GM12878 (cell line): Measurements from ENCODE around the gene MOXD1. TPM values are rescaled to one million over a fixed set of nuclear protein-coding genes. Genes with fewer than 3 reads are reported as not detected.

Experiments used
- ATAC-seq: fragments of 200-7000 bp; cut with Tn5 transposase; 3 replicates; pipeline ENCODE4 v1.9.1; 2020; ENCODE audit warnings: mild to moderate bottlenecking, moderate library complexity
- BruUV-seq: library from RNA; stranded (reverse); fragments of 400-500 nt; replicated peaks from 2 replicates; lab custom pipeline; 2021; lab: Mats Ljungman, UMichigan
- CTCF ChIA-PET: fragments of 300-600 bp; sonication (Branson Sonifier 250); formaldehyde crosslinking; extraction: SDS; loops from one replicate; lab custom pipeline; 2021; ENCODE audit warnings: inconsistent platforms; lab: Yijun Ruan, JAX
- POLR2A ChIA-PET: fragments of 350-600 bp; formaldehyde crosslinking; extraction: SDS; loops from one replicate; lab custom pipeline; 2021; ENCODE audit warnings: inconsistent platforms; lab: Charles Lee
- RAD21 ChIA-PET: fragments of 300-600 bp; sonication (Branson Sonifier 250); formaldehyde crosslinking; loops from one replicate; lab custom pipeline; 2023; ENCODE audit warnings: antibody characterized with exemption; ENCODE audit not compliant: unreplicated experiment; lab: Charles Lee
- SMC1A ChIA-PET: fragments of 300-600 bp; sonication (Branson Sonifier 250); formaldehyde crosslinking; loops from one replicate; lab custom pipeline; 2023; ENCODE audit not compliant: unreplicated experiment, uncharacterized antibody; lab: Charles Lee
- DNase-seq: peaks from one replicate; pipeline ENCODE4 v3.0.0-alpha.2; 2011; ENCODE audit warnings: low read depth, low spot score
- FAIRE-seq: peaks from 3 replicates; lab custom pipeline; 2011; peaks lifted over from hg19 to GRCh38; lab: Jason Lieb, UNC
- H2AFZ ChIP-seq: 2 replicates; pipeline ENCODE4 v1.6.0; 2011; ENCODE audit warnings: low read depth, low read length, control low read depth; ENCODE audit not compliant: control insufficient read depth
- H3K27ac ChIP-seq: 2 replicates; pipeline ENCODE4 v1.5.1; 2011; ENCODE audit warnings: control low read depth; ENCODE audit not compliant: control insufficient read depth, insufficient read depth
- H3K27me3 ChIP-seq, 2 experiments: replicated peaks in 1 of 2; 2 replicates each; pipeline versions ENCODE4 v1.6.0 to v1.6.1; 2011; ENCODE audit warnings: low read length in 1 of 2; ENCODE audit not compliant: control insufficient read depth in 2 of 2, insufficient read depth in 2 of 2
- H3K36me3 ChIP-seq, 2 experiments: 2 replicates each; pipeline ENCODE4 v1.5.1; 2011; ENCODE audit warnings: low read length in 1 of 2; ENCODE audit not compliant: control insufficient read depth in 2 of 2, insufficient read depth in 2 of 2
- H3K4me1 ChIP-seq: 2 replicates; pipeline ENCODE4 v1.6.1; 2011; ENCODE audit warnings: mild to moderate bottlenecking, low read length, moderate library complexity, mixed read lengths; ENCODE audit not compliant: control insufficient read depth, insufficient read depth
- H3K4me2 ChIP-seq: 2 replicates; pipeline ENCODE4 v1.6.0; 2011; ENCODE audit warnings: control low read depth; ENCODE audit not compliant: control insufficient read depth, insufficient read depth
- H3K4me3 ChIP-seq: fragments of 200-600 bp; sonication (generic); 2 replicates; pipeline ENCODE4 v1.5.1; 2016
- H3K79me2 ChIP-seq: 2 replicates; pipeline ENCODE4 v1.6.0; 2011; ENCODE audit warnings: low read length; ENCODE audit not compliant: control insufficient read depth, insufficient read depth
- H3K9ac ChIP-seq: 2 replicates; pipeline ENCODE4 v1.8.0; 2011; ENCODE audit warnings: low read length, control low read depth, mixed read lengths; ENCODE audit not compliant: control insufficient read depth, insufficient read depth
- H3K9me3 ChIP-seq: replicated peaks from 3 replicates; pipeline ENCODE4 v1.5.1; 2011; ENCODE audit warnings: mild to moderate bottlenecking, low read length; ENCODE audit not compliant: control insufficient read depth, insufficient read depth
- H4K20me1 ChIP-seq: 2 replicates; pipeline ENCODE4 v1.6.0; 2011; ENCODE audit not compliant: control insufficient read depth, insufficient read depth
- BCL3 ChIP-seq: IDR thresholded peaks from 2 replicates; pipeline ENCODE4 v1.6.1; 2011; ENCODE audit warnings: borderline replicate concordance, low read depth, mild to moderate bottlenecking, moderate library complexity, low read length; ENCODE audit not compliant: insufficient read depth, poor library complexity, severe bottlenecking
- BHLHE40 ChIP-seq, 2 experiments: fragments of 450-650 bp in 1 of 2; IDR thresholded peaks; 2 replicates each; pipeline ENCODE4 v1.6.1; 2011 to 2017; ENCODE audit warnings: low read depth in 2 of 2, borderline replicate concordance in 1 of 2, improper control_type of control experiment in 1 of 2, low read length in 1 of 2, mild to moderate bottlenecking in 1 of 2
- IRF5 ChIP-seq: fragments of 450-650 bp; IDR thresholded peaks from 2 replicates; pipeline ENCODE4 v1.6.1; 2017; ENCODE audit warnings: borderline replicate concordance
- NBN ChIP-seq: fragments of 450-650 bp; IDR thresholded peaks from 2 replicates; pipeline ENCODE4 v1.6.1; 2016
- NR2C2 ChIP-seq: IDR thresholded peaks from 2 replicates; pipeline ENCODE4 v1.6.1; 2011; ENCODE audit warnings: borderline replicate concordance, low read depth; ENCODE audit not compliant: control insufficient read depth, insufficient read length
- TAF1 ChIP-seq: IDR thresholded peaks from 2 replicates; pipeline ENCODE4 v1.6.1; 2011; ENCODE audit warnings: mild to moderate bottlenecking, low read depth, low read length, borderline replicate concordance
- ZBTB40 ChIP-seq: fragments of 450-650 bp; IDR thresholded peaks from 2 replicates; pipeline ENCODE4 v1.6.1; 2016; ENCODE audit warnings: mild to moderate bottlenecking, moderate library complexity, borderline replicate concordance
- ZNF274 ChIP-seq: IDR thresholded peaks from one replicate; pipeline ENCODE4 v1.8.0; 2011; ENCODE audit not compliant: insufficient read length, insufficient read depth
- WGBS: methylation state at CpG from one replicate; pipeline ENCODE4 v1.1.6; 2016; ENCODE audit warnings: low lambda C conversion rate; ENCODE audit not compliant: insufficient replicate concordance, insufficient coverage; ENCODE audit errors: missing lambda C conversion rate; 5-methylcytosine and 5-hydroxymethylcytosine counted together
- in situ Hi-C: fragments of 300-500 bp; cut with MboI; formaldehyde crosslinking; loops from 9 replicates; pipeline ENCODE4 v1.14.3; 2018; ENCODE audit warnings: mixed read lengths
- intact Hi-C: fragments of 100-400 bp; cut with micrococcal nuclease; formaldehyde crosslinking; loops from one replicate; pipeline ENCODE4 v1.14.2; 2022; ENCODE audit not compliant: unreplicated experiment
- polyA plus RNA-seq, 11 experiments: library from polyadenylated mRNA; depleted of rRNA in 4 of 11; unstranded in 6 of 11; stranded (reverse) in 5 of 11; fragments of >200 nt; fragmentation: Nextera tagmentation in 4 of 11; fragmentation: Illumina TruSeq in 1 of 11; extraction: Ambion mirVana in 4 of 11; extraction: Trizol in 1 of 11; gene quantifications; 1 replicate in 1 of 11; 2 replicates in 10 of 11; pipeline versions ENCODE4 v1.2.1 to v1.2.3, GENCODE V29; 2011 to 2016; ENCODE audit warnings: inconsistent platforms in 2 of 11, missing spikeins in 2 of 11, low read depth in 1 of 11
- total RNA-seq, 4 experiments: library from RNA; depleted of rRNA in 3 of 4; stranded (reverse); fragments of >200 nt in 3 of 4; fragmentation: Illumina TruSeq in 1 of 4; extraction: Trizol in 1 of 4; gene quantifications; 2 replicates each; pipeline versions ENCODE4 v1.2.1 to v1.2.3, GENCODE V29; 2013 to 2021

MOXD1 gene
- total and polyA plus RNA-seq, 10 of the 15 experiments (the other 5 are each of a cell fraction or from before 2014, with no cell fraction given), result 0.03 to 2.1 (median 0.64) TPM

DNA sequence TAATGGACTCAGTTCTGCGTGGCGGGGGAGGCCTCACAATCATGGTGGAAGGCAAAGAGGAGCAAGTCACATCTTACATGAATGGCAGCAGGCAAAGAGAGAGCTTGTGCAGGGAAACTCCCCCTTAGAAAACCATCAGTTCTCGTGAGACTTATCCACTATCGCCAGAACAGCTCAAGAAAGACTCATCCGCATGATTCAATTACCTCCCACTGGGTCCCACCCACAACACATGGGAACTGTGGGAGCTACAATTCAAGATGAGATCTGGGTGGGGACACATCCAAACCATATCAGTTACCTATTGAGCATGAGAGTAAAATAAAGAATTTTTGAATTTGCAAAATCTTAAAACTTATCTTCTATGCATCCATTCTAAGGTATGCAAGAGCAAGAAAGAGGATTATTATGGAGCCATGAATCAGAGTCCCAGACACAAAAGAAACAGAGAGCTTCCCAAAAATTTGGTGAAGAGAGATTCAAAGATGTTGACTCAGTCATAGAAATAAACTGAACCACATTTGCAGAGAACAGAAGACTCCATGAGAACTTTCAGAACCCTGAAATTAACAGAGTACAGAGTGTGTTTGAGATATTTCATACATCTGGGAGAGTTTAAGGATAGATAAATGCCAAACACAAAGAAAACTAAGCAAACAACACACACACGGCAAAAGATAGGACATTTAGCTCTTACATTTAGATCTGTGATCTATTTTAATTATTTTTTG lies 17.1 kb upstream of the MOXD1 start (continued):
- no peak for TF ChIP-seq ZBTB40
- TF ChIP-seq BCL3, result no peak
- TF ChIP-seq BHLHE40 (IDR thresholded peaks at IDR 0.05; ENCODE audit: borderline replicate concordance in 1 of 2, low read depth in 2 of 2, low read length in 1 of 2), result no peak

DNA sequence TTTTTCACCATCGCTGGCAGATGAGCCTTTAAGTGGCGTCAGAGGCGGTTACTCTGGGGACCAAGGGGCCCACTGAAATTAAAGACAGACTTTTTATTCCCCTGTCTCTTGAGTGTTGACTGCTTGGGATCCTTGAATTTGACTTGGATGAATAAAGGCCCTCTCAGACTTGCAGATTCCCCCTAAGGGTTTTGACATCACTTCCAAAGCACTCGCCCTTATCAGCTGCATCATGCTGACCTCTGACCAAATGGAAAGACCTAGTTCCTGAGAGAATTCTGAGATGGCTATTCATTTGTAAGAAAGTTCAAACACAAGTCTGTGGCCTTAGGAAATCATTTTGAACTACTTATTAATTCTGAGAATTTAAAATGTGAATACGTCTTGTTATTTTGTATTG lies 13.5 kb upstream of the MOXD1 start:
- no peaks in the 10 kb centered on the region; the same call in 1 of the 2 replicates for H3K4me1 ChIP-seq
- SMC1A ChIA-PET, result interaction anchor here (1.6 kb wide), 1 partner anchor 10 kb away, joined by 4 read pairs; no protein-coding TSS in a partner anchor
- BruUV-seq, result no TSS peak
- POLR2A ChIA-PET, result no interaction called here
- FAIRE-seq, result no peak
- H3K9me3 ChIP-seq, result no peaks in the 10 kb centered on the region; the same call in 2 of the 3 replicates
- no peak for ATAC-seq
- no peak overlapping the region for H3K27ac ChIP-seq
- intact Hi-C loops (no loop called here), in situ Hi-C loops (no loop called here)
- 90% methylated on average over 5 of the region's 5 CpGs for WGBS
- H3K36me3 ChIP-seq, result no peaks in the 10 kb centered on the region
- CTCF ChIA-PET, result interaction anchor here (0.5 to 3.1 kb wide), 2 partner anchors 112 to 135 kb away, joined by 3 to 9 read pairs; no protein-coding TSS in a partner anchor
- no peak overlapping the region for H2AFZ ChIP-seq
- no peaks in the 10 kb centered on the region for H3K79me2 ChIP-seq
- H3K9ac ChIP-seq, result no peak overlapping the region
- RAD21 ChIA-PET, result no interaction called here
- no peak overlapping the region for H3K4me3 ChIP-seq
- no peaks in the 10 kb centered on the region for H3K27me3 ChIP-seq
- no peak overlapping the region for H3K4me2 ChIP-seq
- no peak for DNase-seq
- no peaks in the 10 kb centered on the region for H4K20me1 ChIP-seq
- TF ChIP-seq IRF5 (no peak), TAF1 (no peak), NBN (no peak), ZNF274 (no peak), NR2C2 (no peak)
